Activated CD4-positive, CD25-positive, alpha-beta regulatory T cell treated with anti-CD3 and anti-CD28 coated beads, Interleukin-2, amount 50 U/mL, for 72 hours (primary cell): ENCODE results near the gene KIAA0930.

Experiments used
- DNase-seq: peaks from one replicate; pipeline ENCODE4 v3.0.0; 2021

KIAA0930 gene

GRCh38 chr22:45235851-45236342 lies 4.8 kb downstream of the KIAA0930 start:
- DNase-seq: no peak

GRCh38 chr22:45235101-45235777 lies 5.5 kb downstream of the KIAA0930 start:
- no peak for DNase-seq

- no peak for DNase-seq
Observed at GRCh38 chr22:45233827-45234226, 6.9 kb downstream of the KIAA0930 start.

GRCh38 chr22:45233386-45233785 lies 7.3 kb downstream of the KIAA0930 start:
- DNase-seq: no peak

- DNase-seq: no peak
Observed at GRCh38 chr22:45231293-45231692, 9.4 kb downstream of the KIAA0930 start.

GRCh38 chr22:45230026-45230721 lies 10.5 kb downstream of the KIAA0930 start:
- DNase-seq: no peak

- no peak for DNase-seq
Observed at GRCh38 chr22:45229181-45229580, 11.5 kb downstream of the KIAA0930 start.

GRCh38 chr22:45228401-45228754 lies 12.3 kb downstream of the KIAA0930 start:
- DNase-seq: no peak

GRCh38 chr22:45227645-45228400 lies 12.9 kb downstream of the KIAA0930 start:
- no peak for DNase-seq

- DNase-seq: no peak
Observed at GRCh38 chr22:45226503-45227186, 14.0 kb downstream of the KIAA0930 start.

- DNase-seq: no peak
Observed at GRCh38 chr22:45225732-45226502, 14.8 kb downstream of the KIAA0930 start.

- no peak for DNase-seq
Observed at GRCh38 chr22:45224988-45225731, 15.5 kb downstream of the KIAA0930 start.

GRCh38 chr22:45224331-45224730 lies 16.4 kb downstream of the KIAA0930 start:
- no peak for DNase-seq

- no peak for DNase-seq
Observed at GRCh38 chr22:45223304-45224117, 17.2 kb downstream of the KIAA0930 start.

- DNase-seq: no peak
Observed at GRCh38 chr22:45221201-45221600, 19.5 kb downstream of the KIAA0930 start.

GRCh38 chr22:45218976-45219375 lies 21.7 kb downstream of the KIAA0930 start:
- DNase-seq: no peak

GRCh38 chr22:45217806-45218205 lies 22.9 kb downstream of the KIAA0930 start:
- DNase-seq: no peak

GRCh38 chr22:45217345-45217744 lies 23.3 kb downstream of the KIAA0930 start:
- DNase-seq: no peak

- no peak for DNase-seq
Observed at GRCh38 chr22:45216133-45217003, 24.3 kb downstream of the KIAA0930 start.
